GM21528 (cell line): ENCODE results near the gene AIDA.
"Not testable (repeated sequence)": the region's sequence is repeated elsewhere in the genome, so short reads cannot be mapped to it uniquely, and the experiment has no call there.

Source experiments
- ATAC-seq: cut with Tn5 transposase; IDR thresholded peaks from one replicate; pipeline ENCODE4 v1.9.1; 2021; ENCODE audit warnings: mild to moderate bottlenecking, moderate library complexity; ENCODE audit not compliant: unreplicated experiment, low FRiP score

The AIDA gene, protein sequence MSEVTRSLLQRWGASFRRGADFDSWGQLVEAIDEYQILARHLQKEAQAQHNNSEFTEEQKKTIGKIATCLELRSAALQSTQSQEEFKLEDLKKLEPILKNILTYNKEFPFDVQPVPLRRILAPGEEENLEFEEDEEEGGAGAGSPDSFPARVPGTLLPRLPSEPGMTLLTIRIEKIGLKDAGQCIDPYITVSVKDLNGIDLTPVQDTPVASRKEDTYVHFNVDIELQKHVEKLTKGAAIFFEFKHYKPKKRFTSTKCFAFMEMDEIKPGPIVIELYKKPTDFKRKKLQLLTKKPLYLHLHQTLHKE

DNA sequence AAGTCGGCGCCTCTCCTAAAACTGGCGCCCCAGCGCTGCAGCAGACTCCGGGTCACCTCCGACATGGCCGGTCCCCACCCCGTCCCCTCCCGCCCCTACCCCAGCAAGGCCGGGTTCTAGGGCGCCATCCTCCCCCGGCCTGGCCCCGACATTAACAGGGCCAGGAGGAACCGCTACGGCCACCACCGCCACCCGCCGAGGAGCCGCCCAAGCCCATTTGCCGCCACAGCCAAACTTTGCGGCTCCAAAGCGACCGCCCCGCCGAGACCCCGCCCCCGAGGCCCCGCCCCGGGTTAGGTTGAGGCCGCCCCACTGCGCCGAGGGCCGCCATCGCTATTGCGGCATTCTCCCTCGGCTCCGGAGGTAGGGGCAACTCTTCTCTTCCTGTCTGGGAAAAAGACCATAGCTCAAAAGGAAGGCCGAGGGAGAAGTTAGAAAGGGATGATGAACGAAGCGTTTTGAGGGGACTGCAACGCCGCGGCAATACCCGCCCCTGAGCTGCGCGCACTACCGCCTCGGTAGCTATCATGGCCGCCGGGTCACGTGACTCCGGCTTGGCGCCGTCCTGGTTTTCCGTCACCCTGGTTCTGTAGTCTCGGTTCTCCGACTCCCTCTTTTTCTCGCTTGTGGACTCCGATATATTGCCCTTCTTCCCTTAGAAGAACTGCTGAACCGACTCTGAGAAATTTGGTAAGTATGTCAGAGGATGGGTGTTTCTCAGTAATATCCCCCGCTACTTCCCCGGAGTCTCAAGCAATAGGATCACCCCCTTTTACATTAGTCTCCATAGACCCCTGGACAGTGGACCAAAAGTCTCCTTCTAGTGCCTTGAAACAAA lies at the start of gene AIDA, which contains the start of gene BROX:
Gene AIDA (minus strand): TSS at position 239 of the 838 bp plus-strand sequence. CDS start 174 bp downstream, at position 65.
Gene BROX (plus strand): TSS at position 312 of the 838 bp plus-strand sequence. CDS start 3,136 bp downstream, outside the sequence.
- peak; percentile 86 for ATAC-seq

GRCh38 chr1:222761083-222761482 lies 48.8 kb upstream of the AIDA start:
- no peak for ATAC-seq

GRCh38 chr1:222759451-222760035 lies 47.3 kb upstream of the AIDA start:
- ATAC-seq, result no peak

- no peak for ATAC-seq
Observed at GRCh38 chr1:222757646-222758268, 45.5 kb upstream of the AIDA start.

- no peak for ATAC-seq
Observed at GRCh38 chr1:222754366-222755139, 42.3 kb upstream of the AIDA start.

- ATAC-seq, result no peak
Observed at GRCh38 chr1:222751255-222751654, 39.0 kb upstream of the AIDA start.

- peak; percentile 85 for ATAC-seq
Observed at GRCh38 chr1:222750651-222751050, 38.4 kb upstream of the AIDA start.

DNA sequence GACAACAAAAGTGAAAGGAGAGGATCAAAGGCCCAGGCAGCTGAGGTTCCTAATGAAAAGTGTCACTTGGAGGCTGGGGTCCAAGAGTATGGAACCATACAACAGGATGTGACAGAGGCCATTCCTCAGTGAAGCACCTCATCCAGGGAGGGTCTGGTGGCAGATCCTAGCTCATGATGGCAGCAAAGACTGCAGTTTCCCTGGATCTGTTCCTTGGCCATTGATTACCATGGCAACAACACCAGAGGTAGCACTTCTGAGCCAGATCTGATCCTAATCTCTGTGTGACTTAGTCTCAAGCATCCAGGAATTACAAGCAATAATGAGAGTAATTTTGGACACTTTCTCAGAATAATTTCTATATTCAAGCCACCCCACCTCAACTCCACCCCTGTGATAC lies 37.6 kb upstream of the AIDA start:
- ATAC-seq, result no peak

- ATAC-seq, result not testable (repeated sequence)
Observed at GRCh38 chr1:222741630-222742457, 29.6 kb upstream of the AIDA start.

GRCh38 chr1:222739929-222740328 lies 27.6 kb upstream of the AIDA start:
- ATAC-seq, result no peak

DNA sequence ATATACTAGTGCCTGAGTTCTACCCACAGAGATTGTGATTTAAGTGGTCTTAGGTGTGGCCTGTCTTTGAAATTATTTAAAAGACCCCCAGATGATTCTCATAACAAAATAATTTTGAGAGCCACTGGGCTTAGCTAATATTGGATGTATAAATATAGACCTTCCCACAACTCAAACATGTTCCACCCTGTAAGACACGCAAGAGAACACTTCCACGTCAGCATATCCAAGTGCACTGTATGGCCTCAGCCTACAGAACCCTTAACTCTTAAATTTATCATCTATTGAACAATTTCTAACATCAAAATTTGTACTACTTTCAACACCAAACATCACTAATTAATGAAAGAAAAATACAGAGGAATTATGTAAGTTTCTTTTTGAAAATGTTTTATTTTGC lies 27.2 kb upstream of the AIDA start:
- no peak for ATAC-seq

DNA sequence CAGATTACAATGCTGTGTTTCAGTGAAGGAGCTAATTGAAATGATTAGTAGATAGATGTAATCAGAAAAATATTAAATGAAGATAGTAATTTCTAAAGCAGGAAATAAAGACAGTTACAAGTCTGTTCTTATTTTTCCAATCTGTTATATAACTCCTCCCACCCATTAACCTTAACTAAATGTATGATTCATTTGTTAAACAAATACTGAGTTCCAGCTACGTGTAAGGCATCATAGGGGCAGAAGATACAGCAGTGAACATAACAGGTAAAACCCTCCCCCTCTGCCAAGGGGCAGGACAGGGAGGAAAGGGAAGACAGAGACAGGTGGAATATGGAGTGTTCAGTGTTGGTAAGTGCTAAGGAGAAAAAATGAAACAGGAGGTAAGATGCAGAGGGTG lies 24.7 kb upstream of the AIDA start, which contains the start of gene FAM177B:
Gene FAM177B (plus strand): TSS at position 231 of the 400 bp plus-strand sequence. CDS start 9,344 bp downstream, outside the sequence.
- no peak for ATAC-seq

- no peak for ATAC-seq
Observed at GRCh38 chr1:222736470-222736869, 24.2 kb upstream of the AIDA start.

- ATAC-seq, result no peak
Observed at GRCh38 chr1:222734740-222735139, 22.4 kb upstream of the AIDA start.

DNA sequence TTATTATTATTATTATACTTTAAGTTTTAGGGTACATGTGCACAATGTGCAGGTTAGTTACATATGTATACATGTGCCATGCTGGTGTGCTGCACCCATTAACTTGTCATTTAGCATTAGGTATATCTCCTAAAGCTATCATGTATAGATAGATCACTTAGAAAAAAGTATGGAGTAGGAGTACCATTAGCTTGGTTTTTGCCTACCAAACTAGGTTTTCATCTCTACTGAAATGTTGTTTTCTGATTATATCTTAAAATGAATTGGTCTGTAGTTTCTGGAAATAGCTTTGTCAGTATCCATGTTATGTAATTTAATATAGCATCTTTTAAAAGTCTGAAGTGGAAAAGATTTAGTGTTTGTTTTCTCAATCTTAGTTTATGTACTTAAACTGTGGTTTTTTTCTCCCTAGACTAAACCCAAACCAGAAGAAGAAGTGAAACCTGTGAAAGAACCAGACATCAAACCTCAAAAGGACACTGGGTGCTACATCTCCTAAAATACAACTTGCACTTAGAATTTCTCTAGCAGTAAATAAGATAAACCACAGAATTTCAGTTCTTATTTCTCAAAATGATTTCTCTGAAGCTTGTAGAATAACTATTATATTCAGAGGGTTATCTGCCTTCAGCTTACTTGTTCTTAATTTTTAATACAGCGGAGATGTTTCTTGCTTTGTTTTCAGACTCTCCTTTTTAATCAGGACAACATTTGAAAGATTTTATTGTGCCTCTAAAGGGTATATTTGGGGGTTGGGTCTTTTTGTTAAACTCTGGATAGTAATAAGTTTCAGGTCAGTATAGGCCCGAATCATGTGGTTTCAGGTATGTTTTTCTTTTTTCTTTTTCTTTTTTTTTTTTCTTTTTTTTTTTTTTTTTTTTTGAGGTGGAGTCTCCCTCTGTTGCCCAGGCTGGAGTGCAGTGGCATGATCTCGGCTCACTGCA lies 20.2 kb upstream of the AIDA start:
- ATAC-seq, result peak; percentile 98

GRCh38 chr1:222730866-222731265 lies 18.6 kb upstream of the AIDA start:
- no peak for ATAC-seq

DNA sequence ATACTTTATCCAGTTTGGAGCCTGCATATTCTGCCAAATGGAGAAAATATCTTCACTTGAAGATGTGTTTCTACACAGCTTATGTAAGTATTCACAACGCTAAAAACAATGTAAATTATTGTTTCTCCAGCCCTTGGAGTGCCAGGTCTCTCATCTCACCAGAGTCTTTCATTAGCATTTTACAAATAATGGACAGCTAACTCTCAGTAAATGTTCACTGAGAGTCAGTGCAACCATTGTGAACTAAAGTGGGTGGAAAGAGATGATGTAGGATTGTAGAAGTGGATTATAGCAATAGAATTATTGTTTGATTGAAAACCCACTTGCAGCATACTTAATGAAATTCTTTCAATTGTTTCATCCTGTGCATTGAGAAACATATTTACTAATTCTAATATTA lies 16.5 kb upstream of the AIDA start:
- ATAC-seq, result no peak

GRCh38 chr1:222716393-222716792 lies 4.1 kb upstream of the AIDA start:
- no peak for ATAC-seq
